Coronary artery (tissue), 2 donors: ENCODE results near the gene DYSF.
A peak's percentile ranks its signal among the peaks of the same experiment; 100 is the strongest.

ENCODE experiments used
- DNase-seq: peaks from one replicate; pipeline ENCODE4 v3.0.0-alpha.2; 2017; ENCODE audit warnings: low spot score
- H3K27ac ChIP-seq, 2 donors: fragments of 200-600 bp; sonication (generic); one replicate each; pipeline ENCODE4 v1.5.1; 2016 to 2019
- H3K4me3 ChIP-seq: fragments of 200-600 bp; sonication (generic); 2 replicates; pipeline ENCODE4 v1.5.1; 2016; ENCODE audit warnings: mild to moderate bottlenecking, moderate library complexity
- CTCF ChIP-seq: fragments of 200-600 bp; sonication (generic); IDR thresholded peaks from one replicate; pipeline ENCODE4 v1.5.1; 2019; ENCODE audit warnings: antibody characterized with exemption

The DYSF gene

GRCh38 chr2:71683070-71683469 is 229.7 kb downstream of the DYSF start:
- no peak overlapping the region for H3K27ac ChIP-seq
- no peak for DNase-seq
- H3K4me3 ChIP-seq, result no peak overlapping the region
- no peak for TF ChIP-seq CTCF

DNA sequence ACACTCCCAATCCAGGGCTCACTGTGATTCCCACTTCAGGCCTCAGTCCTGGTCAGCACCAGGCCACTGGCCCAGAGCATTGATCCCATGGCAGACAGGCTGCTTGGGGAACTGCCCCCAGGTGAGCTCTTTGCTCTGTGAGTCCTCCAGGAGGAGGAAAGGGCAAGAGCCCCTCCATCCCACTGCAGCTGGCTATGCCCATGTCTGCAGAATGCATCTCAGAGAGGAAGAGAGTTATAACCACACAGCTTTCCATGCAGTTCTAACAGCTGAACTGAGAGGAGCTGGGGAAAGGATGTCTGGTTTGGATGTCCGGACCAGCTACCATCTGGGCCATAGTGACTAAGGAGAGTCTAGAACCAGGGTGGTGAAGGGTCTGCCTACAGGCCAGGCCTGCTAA is 230.3 kb downstream of the DYSF start:
- H3K27ac ChIP-seq, result no peak overlapping the region
- no peak for DNase-seq
- no peak overlapping the region for H3K4me3 ChIP-seq
- no peak for TF ChIP-seq CTCF

GRCh38 chr2:71684226-71685072 is 231.1 kb downstream of the DYSF start:
- H3K27ac ChIP-seq, result peak overlapping the region; percentile 10 to 35
- no peak for TF ChIP-seq CTCF
- no peak for DNase-seq
- H3K4me3 ChIP-seq, result no peak overlapping the region

DNA sequence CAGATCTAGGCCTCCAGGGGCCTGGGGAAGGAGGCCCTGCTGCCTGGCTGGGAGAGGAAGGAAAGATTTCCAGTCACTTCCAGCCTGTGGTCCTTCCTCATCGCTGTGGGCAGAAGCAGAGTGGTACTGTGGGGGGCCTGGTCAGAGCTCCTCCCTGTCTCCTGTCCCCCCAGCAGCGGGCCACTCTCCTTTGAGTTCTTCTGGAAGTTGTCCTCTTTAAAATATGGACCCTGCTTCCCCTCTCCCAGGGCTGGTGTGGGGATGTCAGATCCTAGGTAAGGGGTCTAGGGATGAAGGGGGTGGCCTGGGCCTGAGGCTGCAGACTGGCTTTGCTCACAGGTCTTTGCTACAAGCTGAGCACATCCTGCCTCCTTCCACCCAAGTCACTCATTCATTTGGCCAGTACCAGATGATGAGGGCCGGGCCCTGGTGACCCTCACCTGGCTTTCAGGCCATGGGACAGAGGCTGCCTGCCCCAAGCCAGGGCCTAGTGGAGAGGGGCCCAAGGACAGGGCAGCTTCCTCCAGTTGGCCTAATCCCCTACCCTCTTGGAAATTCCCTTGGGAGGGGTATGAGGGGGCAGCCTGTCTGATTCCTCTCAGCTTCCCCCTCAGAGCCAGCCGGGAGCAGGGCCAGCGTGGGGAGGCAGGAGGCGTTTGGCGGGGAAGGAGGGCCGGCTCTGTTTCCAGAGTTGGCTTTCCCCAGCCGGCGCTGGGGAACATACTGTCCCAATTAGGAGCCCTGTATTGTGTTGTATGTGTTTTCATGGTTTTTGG is 231.9 kb downstream of the DYSF start:
- H3K27ac ChIP-seq, result peak overlapping the region; percentile 10 to 35
- no peak for DNase-seq
- TF ChIP-seq CTCF, result no peak
- no peak overlapping the region for H3K4me3 ChIP-seq

GRCh38 chr2:71685941-71686611 is 232.7 kb downstream of the DYSF start:
- no peak overlapping the region for H3K4me3 ChIP-seq
- no peak for TF ChIP-seq CTCF
- no peak for DNase-seq
- H3K27ac ChIP-seq, result peak overlapping the region; percentile 10 to 35

DNA sequence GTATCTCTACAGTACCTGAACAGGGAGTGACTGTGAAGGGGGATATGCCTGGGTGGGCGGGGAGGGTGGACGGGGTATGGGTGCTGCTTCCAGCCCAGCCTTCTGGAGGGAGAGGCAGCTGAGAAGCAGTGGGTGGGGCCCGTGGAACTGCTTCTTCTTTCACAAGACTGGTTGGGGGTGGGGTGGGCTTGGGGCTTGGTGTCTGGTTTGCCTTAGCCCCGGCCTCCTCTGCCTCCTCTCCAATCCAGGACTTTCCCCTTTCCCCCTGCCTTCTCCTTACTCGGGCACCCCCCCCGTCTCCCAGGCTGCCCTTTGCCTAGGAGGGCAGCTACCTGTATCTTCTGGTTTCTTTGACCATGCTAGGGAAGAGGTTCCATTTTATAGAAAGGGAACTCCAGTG is 233.4 kb downstream of the DYSF start:
- no peak for TF ChIP-seq CTCF
- DNase-seq, result no peak
- Histone ChIP-seq H3K27ac (no peak overlapping the region), H3K4me3 (no peak overlapping the region)
